ENCODE data around the gene HUNK. TPM values are rescaled to one million over a fixed set of nuclear protein-coding genes. Genes with fewer than 3 reads are reported as not detected.
A peak's percentile ranks its signal among the peaks of the same experiment; 100 is the strongest.
"Not testable (repeated sequence)": the region's sequence is repeated elsewhere in the genome, so short reads cannot be mapped to it uniquely, and the experiment has no call there.

HUNK gene
- total and polyA plus RNA-seq, 5 experiments from 2014 or later, result 0.05 to 0.74 (median 0.23) TPM; not detected in 2

GRCh38 chr21:32035617-32036016 is 162.8 kb downstream of the HUNK start:
- DNase-seq (no peak), ATAC-seq (no peak)
- peaks cover 0 to 5% (median 0%) of the 10 kb centered on the region in 9 donors for H3K9me3 Mint-ChIP-seq
- H3K27me3 Mint-ChIP-seq, result peaks cover 7 to 43% (median 14%) of the 10 kb centered on the region in 5 donors
- no peak overlapping the region for H3K27ac Mint-ChIP-seq
- peaks cover 0 to 2% (median 0%) of the 10 kb centered on the region in 4 donors for H3K4me1 Mint-ChIP-seq
- no peaks in the 10 kb centered on the region for H3K36me3 Mint-ChIP-seq
- POLR2A ChIA-PET, result no interaction called here
- no peak overlapping the region for H3K4me3 Mint-ChIP-seq

GRCh38 chr21:32036756-32037155 is 163.9 kb downstream of the HUNK start:
- H3K4me3 Mint-ChIP-seq, result no peak overlapping the region
- ATAC-seq (no peak), DNase-seq (no peak)
- no peaks in the 10 kb centered on the region for H3K36me3 Mint-ChIP-seq
- no peak overlapping the region for H3K27ac Mint-ChIP-seq
- H3K4me1 Mint-ChIP-seq, result no peaks in the 10 kb centered on the region
- H3K27me3 Mint-ChIP-seq, result peaks cover 7 to 51% (median 20%) of the 10 kb centered on the region in 5 donors
- peaks cover 0 to 13% (median 4%) of the 10 kb centered on the region in 9 donors for H3K9me3 Mint-ChIP-seq
- POLR2A ChIA-PET, result no interaction called here

- ATAC-seq, H3K4me3 Mint-ChIP-seq, H3K27ac Mint-ChIP-seq, DNase-seq, POLR2A ChIA-PET, H3K36me3 Mint-ChIP-seq, H3K4me1 Mint-ChIP-seq: not testable (repeated sequence)
- peaks cover 0 to 13% (median 4%) of the 10 kb centered on the region in 9 donors for H3K9me3 Mint-ChIP-seq
- H3K27me3 Mint-ChIP-seq, result peaks cover 7 to 51% (median 18%) of the 10 kb centered on the region in 5 donors
Measured at GRCh38 chr21:32038751-32039150, 165.9 kb downstream of the HUNK start.

- peaks cover 0 to 13% (median 0%) of the 10 kb centered on the region in 9 donors for H3K9me3 Mint-ChIP-seq
- DNase-seq, result no peak
- no peak overlapping the region for H3K4me3 Mint-ChIP-seq
- ATAC-seq, result no peak
- H3K36me3 Mint-ChIP-seq, result no peaks in the 10 kb centered on the region
- POLR2A ChIA-PET, result no interaction called here
- no peak overlapping the region for H3K27ac Mint-ChIP-seq
- peaks cover 0 to 5% (median 2%) of the 10 kb centered on the region in 4 donors for H3K4me1 Mint-ChIP-seq
- H3K27me3 Mint-ChIP-seq, result peaks cover 8 to 32% (median 13%) of the 10 kb centered on the region in 5 donors
Measured at GRCh38 chr21:32043458-32043857, 170.6 kb downstream of the HUNK start.

GRCh38 chr21:32044205-32045180 is 171.7 kb downstream of the HUNK start:
- Mint-ChIP-seq H3K9me3 (peaks cover 0 to 13% (median 0%) of the 10 kb centered on the region in 9 donors), H3K27me3 (peaks cover 5 to 22% (median 7%) of the 10 kb centered on the region in 5 donors), H3K4me1 (peaks cover 0 to 8% (median 6%) of the 10 kb centered on the region in 4 donors), H3K27ac (peak overlapping the region in 1 of 10 donors; percentile 14), H3K4me3 (no peak overlapping the region), H3K36me3 (no peaks in the 10 kb centered on the region)
- POLR2A ChIA-PET, result no interaction called here
- DNase-seq (no peak), ATAC-seq (no peak)

GRCh38 chr21:32046191-32046590 is 173.4 kb downstream of the HUNK start:
- POLR2A ChIA-PET, result no interaction called here
- H3K27me3 Mint-ChIP-seq, result peaks cover under 1 to 5% (median 2%) of the 10 kb centered on the region in 5 donors

GRCh38 chr21:32048353-32048752 is 175.5 kb downstream of the HUNK start:
- ATAC-seq (no peak), DNase-seq (no peak)
- H3K27ac Mint-ChIP-seq, result peak overlapping the region in 2 of 10 donors; percentile 41 to 76
- H3K9me3 Mint-ChIP-seq, result peaks cover 0 to 24% (median 15%) of the 10 kb centered on the region in 9 donors
- H3K4me1 Mint-ChIP-seq, result peaks cover 0 to 8% (median 6%) of the 10 kb centered on the region in 4 donors
- POLR2A ChIA-PET, result no interaction called here
- H3K4me3 Mint-ChIP-seq, result no peak overlapping the region
- H3K36me3 Mint-ChIP-seq, result peaks cover 0 to 18% (median 9%) of the 10 kb centered on the region in 3 donors
- H3K27me3 Mint-ChIP-seq, result peaks cover 0 to 1% (median 0%) of the 10 kb centered on the region in 5 donors

More at GRCh38 chr21:32046191-32046590, 173.4 kb downstream of the HUNK start:
- Mint-ChIP-seq H3K36me3 (peaks cover 0 to 5% (median 0%) of the 10 kb centered on the region in 3 donors), H3K4me1 (peaks cover 0 to 8% (median 6%) of the 10 kb centered on the region in 4 donors), H3K4me3 (no peak overlapping the region), H3K27ac (no peak overlapping the region), H3K9me3 (peaks cover 0 to 6% (median 2%) of the 10 kb centered on the region in 9 donors)
- DNase-seq (no peak), ATAC-seq (no peak)

Other genes with a start within 250 kb of the HUNK start
- 100 to 1,000 TPM; 199 to 211 TPM for gene SOD1, start 213.3 kb upstream of the HUNK start, total RNA-seq
- gene SOD1, start 213.3 kb upstream of the HUNK start, polyA plus RNA-seq, result 100 to 1,000 TPM; 566 to 661 (median 623) TPM
- 10 to 100 TPM; 59.2 to 67.1 TPM for gene SCAF4, start 140.9 kb upstream of the HUNK start, total RNA-seq
- 10 to 100 TPM; 12.2 to 29.0 (median 21.1) TPM for gene SCAF4, start 140.9 kb upstream of the HUNK start, polyA plus RNA-seq